Kidney tubule cell (primary cell): ENCODE data around the gene NOMO2.
"Not testable (repeated sequence)": the region's sequence is repeated elsewhere in the genome, so short reads cannot be mapped to it uniquely, and the experiment has no call there.

Source experiments
- DNase-seq: peaks from one replicate; pipeline ENCODE4 v3.0.0-alpha.2; 2018; ENCODE audit warnings: low spot score

The NOMO2 gene

GRCh38 chr16:18561727-18562314 is at the start of gene NOMO2:
Gene NOMO2 (minus strand): TSS chr16:18562097. CDS start chr16:18562040, 57 bp downstream.
- DNase-seq, result not testable (repeated sequence)

- not testable (repeated sequence) for DNase-seq
These were observed 48.4 kb upstream of the NOMO2 start for GRCh38 chr16:18610147-18610803.

GRCh38 chr16:18608271-18608670 is 46.4 kb upstream of the NOMO2 start:
- DNase-seq, result not testable (repeated sequence)

GRCh38 chr16:18603572-18604246 is 41.8 kb upstream of the NOMO2 start:
- not testable (repeated sequence) for DNase-seq

- not testable (repeated sequence) for DNase-seq
These were observed 36.7 kb upstream of the NOMO2 start for GRCh38 chr16:18598582-18598981.

- DNase-seq, result not testable (repeated sequence)
These were observed 35.8 kb upstream of the NOMO2 start for GRCh38 chr16:18597734-18598133.

GRCh38 chr16:18597319-18597718 is 35.4 kb upstream of the NOMO2 start:
- not testable (repeated sequence) for DNase-seq

GRCh38 chr16:18595796-18596195 is 33.9 kb upstream of the NOMO2 start:
- DNase-seq, result not testable (repeated sequence)

- peak; percentile 73 for DNase-seq
These were observed 33.0 kb upstream of the NOMO2 start for GRCh38 chr16:18594880-18595279.

GRCh38 chr16:18593904-18594303 is 32.0 kb upstream of the NOMO2 start:
- not testable (repeated sequence) for DNase-seq

- DNase-seq, result not testable (repeated sequence)
These were observed 31.1 kb upstream of the NOMO2 start for GRCh38 chr16:18592982-18593381.

- peak; percentile 29 for DNase-seq
These were observed 30.0 kb upstream of the NOMO2 start for GRCh38 chr16:18591908-18592307.

- not testable (repeated sequence) for DNase-seq
These were observed 29.5 kb upstream of the NOMO2 start for GRCh38 chr16:18591441-18591840.

- DNase-seq, result not testable (repeated sequence)
These were observed 27.9 kb upstream of the NOMO2 start for GRCh38 chr16:18589806-18590205.

GRCh38 chr16:18586560-18587540 is 25.0 kb upstream of the NOMO2 start:
- DNase-seq, result not testable (repeated sequence)

GRCh38 chr16:18585789-18586188 is 23.9 kb upstream of the NOMO2 start:
- DNase-seq, result not testable (repeated sequence)

- DNase-seq, result no peak
These were observed 21.0 kb upstream of the NOMO2 start for GRCh38 chr16:18582902-18583301.

- not testable (repeated sequence) for DNase-seq
These were observed 18.5 kb upstream of the NOMO2 start for GRCh38 chr16:18580396-18580795.

GRCh38 chr16:18579261-18579660 is 17.4 kb upstream of the NOMO2 start:
- DNase-seq, result not testable (repeated sequence)

- DNase-seq, result not testable (repeated sequence)
These were observed 16.0 kb upstream of the NOMO2 start for GRCh38 chr16:18577942-18578341.

- not testable (repeated sequence) for DNase-seq
These were observed 14.0 kb upstream of the NOMO2 start for GRCh38 chr16:18575945-18576344.
